BE2C (cell line): ENCODE data around the gene GPC2.
A peak's percentile ranks its signal among the peaks of the same experiment; 100 is the strongest.
"Not testable (repeated sequence)": the region's sequence is repeated elsewhere in the genome, so short reads cannot be mapped to it uniquely, and the experiment has no call there.

Experiments
- DNase-seq: peaks from one replicate; pipeline ENCODE4 v3.0.0-alpha.2; 2020
- H3K27me3 ChIP-seq: fragments of 250-450 bp; sonication (Bioruptor Pico); 2 replicates; pipeline ENCODE4 v1.5.1; 2020; ENCODE audit warnings: mild to moderate bottlenecking
- H3K36me3 ChIP-seq: fragments of 250-450 bp; sonication (Bioruptor Pico); 2 replicates; pipeline ENCODE4 v1.5.1; 2020; ENCODE audit warnings: mild to moderate bottlenecking
- H3K4me1 ChIP-seq: fragments of 250-450 bp; sonication (Bioruptor Pico); 2 replicates; pipeline ENCODE4 v1.5.1; 2020
- H3K4me3 ChIP-seq: 2 replicates; pipeline ENCODE4 v1.5.1; 2011; ENCODE audit warnings: low read depth, low read length
- H3K9me3 ChIP-seq: fragments of 250-450 bp; sonication (Bioruptor Pico); 2 replicates; pipeline ENCODE4 v1.5.1; 2020
- CTCF ChIP-seq: IDR thresholded peaks from 2 replicates; pipeline ENCODE4 v1.5.1; 2012; ENCODE audit warnings: mild to moderate bottlenecking, low read depth, low read length

GPC2 gene

GRCh38 chr7:100147278-100147677, 29.9 kb downstream of the GPC2 start:
- DNase-seq: no peak
- H3K27me3 ChIP-seq: no peaks in the 10 kb centered on the region
- no peaks in the 10 kb centered on the region; the same call in 1 of the 2 replicates for H3K36me3 ChIP-seq
- TF ChIP-seq CTCF: no peak
- H3K9me3 ChIP-seq: no peaks in the 10 kb centered on the region
- no peaks in the 10 kb centered on the region for H3K4me1 ChIP-seq
- H3K4me3 ChIP-seq: no peak overlapping the region

- not testable (repeated sequence) for DNase-seq, H3K4me1 ChIP-seq, H3K27me3 ChIP-seq, H3K4me3 ChIP-seq, H3K36me3 ChIP-seq, H3K9me3 ChIP-seq
These were observed 30.8 kb downstream of the GPC2 start for GRCh38 chr7:100146350-100146749.

- no peaks in the 10 kb centered on the region for H3K27me3 ChIP-seq
- H3K36me3 ChIP-seq: no peaks in the 10 kb centered on the region
- H3K4me3 ChIP-seq: no peak overlapping the region
- no peak for TF ChIP-seq CTCF
- H3K9me3 ChIP-seq: no peaks in the 10 kb centered on the region
- no peaks in the 10 kb centered on the region for H3K4me1 ChIP-seq
- DNase-seq: no peak
These were observed 34.7 kb downstream of the GPC2 start for GRCh38 chr7:100142461-100142860.

- no peaks in the 10 kb centered on the region for H3K4me1 ChIP-seq
- no peaks in the 10 kb centered on the region for H3K9me3 ChIP-seq
- H3K4me3 ChIP-seq: no peak overlapping the region
- H3K27me3 ChIP-seq: no peaks in the 10 kb centered on the region
- no peak for TF ChIP-seq CTCF
- no peak for DNase-seq
- H3K36me3 ChIP-seq: no peaks in the 10 kb centered on the region
These were observed 35.6 kb downstream of the GPC2 start for GRCh38 chr7:100141555-100141949.

GRCh38 chr7:100137851-100138760, 39.1 kb downstream of the GPC2 start:
- TF ChIP-seq CTCF: no peak
- Histone ChIP-seq H3K4me3 (no peak overlapping the region), H3K27me3 (peaks cover 5% of the 10 kb centered on the region; the same call in 1 of the 2 replicates), H3K9me3 (no peaks in the 10 kb centered on the region), H3K36me3 (no peaks in the 10 kb centered on the region), H3K4me1 (no peaks in the 10 kb centered on the region)
- DNase-seq: no peak

- Histone ChIP-seq H3K9me3 (no peaks in the 10 kb centered on the region), H3K36me3 (no peaks in the 10 kb centered on the region), H3K27me3 (peaks cover 5% of the 10 kb centered on the region; the same call in 1 of the 2 replicates), H3K4me1 (peaks cover 3% of the 10 kb centered on the region), H3K4me3 (no peak overlapping the region)
- peak; percentile 99 for TF ChIP-seq CTCF
- DNase-seq: peak; percentile 81
These were observed 44.5 kb downstream of the GPC2 start for GRCh38 chr7:100132697-100133151.
